RWPE1 (cell line): Measurements from ENCODE around the gene PRDX1.
"Not testable (repeated sequence)": the region's sequence is repeated elsewhere in the genome, so short reads cannot be mapped to it uniquely, and the experiment has no call there.

Experiments used
- CTCF ChIA-PET: fragments of 350-600 bp; sonication (Branson Sonifier 250); formaldehyde crosslinking; extraction: SDS; loops from one replicate; lab custom pipeline; 2021; lab: Yijun Ruan, JAX
- POLR2A ChIA-PET: fragments of 400-600 bp; formaldehyde crosslinking; extraction: SDS; loops from one replicate; lab custom pipeline; 2020; ENCODE audit warnings: antibody characterized with exemption; ENCODE audit not compliant: low non-redundant PET; lab: Yijun Ruan, JAX
- DNase-seq: peaks from one replicate; pipeline ENCODE4 v3.0.0; 2012; ENCODE audit warnings: low spot score
- H3K27ac ChIP-seq: fragments of 450-650 bp; 2 replicates; pipeline ENCODE4 v1.5.1; 2017
- TF ChIP-seq, protein P1 (sequence below): fragments of 450-650 bp; conservative IDR thresholded peaks from 2 replicates; pipeline ENCODE4 v1.5.1; 2017; ENCODE audit warnings: low read depth, mild to moderate bottlenecking

The PRDX1 gene

DNA sequence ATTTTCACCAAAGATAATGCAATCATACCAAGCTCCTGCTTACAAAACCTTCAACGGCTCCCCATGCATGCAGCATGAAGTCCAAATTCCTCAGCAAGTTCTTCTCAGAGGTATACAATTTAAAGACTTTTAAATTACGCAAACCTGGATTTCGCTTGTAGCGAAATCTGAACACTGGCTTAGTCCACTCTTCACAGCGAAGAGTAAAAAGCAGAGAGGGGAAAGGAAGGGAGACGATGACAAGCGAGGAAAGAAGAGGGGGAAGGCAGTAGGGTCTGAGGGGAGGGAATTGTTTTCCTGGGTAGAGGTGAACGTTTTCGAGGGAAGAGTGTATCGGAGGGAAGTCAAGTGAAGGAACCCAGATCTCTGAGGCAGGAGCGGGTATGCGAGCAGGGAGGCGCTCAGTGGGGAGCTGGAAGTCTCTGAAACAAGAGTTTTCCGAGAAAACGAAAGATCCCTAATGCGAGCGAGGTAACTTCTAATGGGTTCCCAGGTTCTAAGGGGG is 31.5 kb downstream of the PRDX1 start:
- peak; percentile 25 for DNase-seq
- ChIA-PET CTCF (interaction anchor here (0.6 to 6.9 kb wide), 4 partner anchors 130 to 683 kb away, joined by 3 to 60 read pairs (median 4); partner anchors contain the start of gene DYNLT4), POLR2A (interaction anchor here (0.5 to 1.2 kb wide), 6 partner anchors 31 to 187 kb away, joined by 3 to 9 read pairs (median 4); partner anchors contain the start of gene PRDX1)
- TF ChIP-seq, protein P1, sequence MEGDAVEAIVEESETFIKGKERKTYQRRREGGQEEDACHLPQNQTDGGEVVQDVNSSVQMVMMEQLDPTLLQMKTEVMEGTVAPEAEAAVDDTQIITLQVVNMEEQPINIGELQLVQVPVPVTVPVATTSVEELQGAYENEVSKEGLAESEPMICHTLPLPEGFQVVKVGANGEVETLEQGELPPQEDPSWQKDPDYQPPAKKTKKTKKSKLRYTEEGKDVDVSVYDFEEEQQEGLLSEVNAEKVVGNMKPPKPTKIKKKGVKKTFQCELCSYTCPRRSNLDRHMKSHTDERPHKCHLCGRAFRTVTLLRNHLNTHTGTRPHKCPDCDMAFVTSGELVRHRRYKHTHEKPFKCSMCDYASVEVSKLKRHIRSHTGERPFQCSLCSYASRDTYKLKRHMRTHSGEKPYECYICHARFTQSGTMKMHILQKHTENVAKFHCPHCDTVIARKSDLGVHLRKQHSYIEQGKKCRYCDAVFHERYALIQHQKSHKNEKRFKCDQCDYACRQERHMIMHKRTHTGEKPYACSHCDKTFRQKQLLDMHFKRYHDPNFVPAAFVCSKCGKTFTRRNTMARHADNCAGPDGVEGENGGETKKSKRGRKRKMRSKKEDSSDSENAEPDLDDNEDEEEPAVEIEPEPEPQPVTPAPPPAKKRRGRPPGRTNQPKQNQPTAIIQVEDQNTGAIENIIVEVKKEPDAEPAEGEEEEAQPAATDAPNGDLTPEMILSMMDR: no peak
- H3K27ac ChIP-seq: peak overlapping the region; percentile 82

DNA sequence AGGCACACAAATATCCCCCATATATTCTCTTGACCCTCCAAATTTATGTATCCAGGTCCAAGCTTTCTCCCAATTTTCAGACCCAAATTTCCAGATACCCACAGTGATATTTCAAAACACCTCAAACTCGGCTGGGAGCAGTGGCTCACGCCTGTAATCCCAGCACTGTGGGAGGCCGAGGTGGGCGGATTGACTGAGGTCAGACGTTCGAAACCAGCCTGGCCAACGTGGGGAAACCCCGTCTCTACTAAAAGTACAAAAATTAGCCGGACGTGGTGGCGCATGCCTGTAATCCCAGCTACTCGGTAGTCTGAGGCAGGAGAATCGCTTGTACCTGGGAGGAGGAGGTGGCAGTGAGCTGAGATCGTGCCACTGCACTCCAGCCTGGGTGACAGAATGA is 32.3 kb downstream of the PRDX1 start:
- not testable (repeated sequence) for DNase-seq, H3K27ac ChIP-seq
- ChIA-PET CTCF (interaction anchor here (0.6 kb wide), 1 partner anchor 651 kb away, joined by 3 read pairs; no protein-coding TSS in a partner anchor), POLR2A (interaction anchor here (0.5 to 0.9 kb wide), 3 partner anchors 90 to 163 kb away, joined by 3 to 9 read pairs (median 9); no protein-coding TSS in a partner anchor)

DNA sequence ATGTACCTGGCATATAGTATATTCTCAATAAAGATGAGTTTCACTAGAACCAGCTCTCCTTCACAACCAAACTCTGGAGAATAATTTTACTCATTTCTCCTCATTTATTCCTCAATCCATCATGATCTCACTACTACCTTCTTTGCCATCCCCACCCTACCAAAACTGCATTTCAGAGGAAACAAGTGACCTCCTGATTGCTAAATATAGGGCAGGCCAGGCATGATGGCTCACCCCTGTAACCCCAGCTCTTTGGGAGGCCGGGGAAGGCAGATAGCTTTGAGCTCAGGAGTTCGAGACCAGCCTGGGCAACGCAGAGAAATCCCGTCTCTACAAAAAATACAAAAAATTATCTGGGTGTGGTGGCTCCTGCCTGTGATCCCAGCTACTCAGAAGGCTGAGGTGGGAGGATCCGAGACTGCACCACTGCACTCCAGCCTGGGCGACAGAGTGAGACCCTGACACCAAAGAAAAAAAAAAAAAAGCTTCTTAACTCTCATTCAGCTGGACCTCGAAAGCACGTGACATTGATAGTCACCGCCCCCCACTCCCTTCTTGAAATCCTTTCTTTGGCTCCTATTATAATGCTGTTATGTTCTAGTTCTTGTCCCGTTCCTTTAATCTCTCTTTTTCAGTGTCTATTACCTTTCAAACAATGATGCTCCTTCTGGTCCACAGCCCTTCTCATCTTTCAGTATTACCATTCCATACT is 32.9 kb downstream of the PRDX1 start:
- no peak for DNase-seq
- TF ChIP-seq, protein P1: no peak
- CTCF ChIA-PET: interaction anchor here (0.6 kb wide), 1 partner anchor 128 kb away, joined by 4 read pairs; no protein-coding TSS in a partner anchor
- H3K27ac ChIP-seq: no peak overlapping the region
- POLR2A ChIA-PET: no interaction called here

DNA sequence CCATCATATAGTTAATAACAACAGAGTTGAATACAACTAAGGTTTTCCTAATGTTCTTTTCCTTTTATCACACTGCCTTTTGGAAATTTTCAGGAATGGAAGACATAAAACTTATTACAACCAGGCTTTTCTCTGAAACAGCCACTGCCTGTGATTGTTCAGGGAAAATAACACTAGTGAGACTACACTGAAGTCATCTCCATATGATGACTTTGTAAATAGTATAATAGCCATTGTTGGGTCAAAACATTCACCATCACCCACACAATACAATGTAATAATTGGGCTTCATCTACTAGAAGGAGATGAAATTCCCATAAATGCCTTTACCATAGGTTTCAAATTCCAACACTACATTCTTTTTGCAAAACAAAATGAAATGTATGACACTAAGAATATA is 35.7 kb downstream of the PRDX1 start:
- POLR2A ChIA-PET: no interaction called here
- H3K27ac ChIP-seq: no peak overlapping the region
- TF ChIP-seq, protein P1: no peak
- CTCF ChIA-PET: no interaction called here
- DNase-seq: no peak

DNA sequence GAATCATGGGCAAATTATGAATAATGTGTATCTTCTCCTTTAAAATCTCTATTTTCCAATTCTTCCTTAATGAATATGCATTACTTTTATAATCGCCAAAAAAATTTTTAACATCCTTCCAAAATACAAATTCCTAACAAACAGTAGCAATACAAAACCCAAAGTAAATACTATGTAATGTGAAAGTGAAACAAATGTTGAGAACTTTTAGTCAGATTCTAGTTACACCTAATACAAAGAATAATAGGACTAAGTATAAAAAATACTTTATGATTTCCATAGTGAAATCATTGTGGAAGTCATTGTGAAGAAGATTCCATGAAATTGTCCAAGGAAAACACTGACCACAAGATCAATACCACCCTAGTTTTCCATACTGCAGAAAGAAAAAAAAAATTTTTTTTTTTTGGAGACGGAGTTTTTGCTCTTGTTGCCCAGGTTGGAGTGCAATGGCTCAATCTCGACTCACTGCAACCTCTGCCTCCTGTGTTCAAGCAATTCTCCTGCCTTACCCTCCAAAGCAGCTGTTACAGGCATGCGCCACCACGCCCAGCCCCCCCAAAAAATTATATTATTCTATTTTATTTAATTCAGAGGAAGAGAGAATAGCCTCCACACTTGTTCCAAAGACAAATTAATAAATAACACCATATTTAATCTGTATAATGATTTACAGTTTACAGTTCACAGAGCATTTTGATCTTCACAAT is 42.5 kb downstream of the PRDX1 start:
- CTCF ChIA-PET: no interaction called here
- no peak overlapping the region for H3K27ac ChIP-seq
- no peak for DNase-seq
- TF ChIP-seq, protein P1: no peak
- POLR2A ChIA-PET: interaction anchor here (0.7 kb wide), 1 partner anchor 50 kb away, joined by 3 read pairs; no protein-coding TSS in a partner anchor

DNA sequence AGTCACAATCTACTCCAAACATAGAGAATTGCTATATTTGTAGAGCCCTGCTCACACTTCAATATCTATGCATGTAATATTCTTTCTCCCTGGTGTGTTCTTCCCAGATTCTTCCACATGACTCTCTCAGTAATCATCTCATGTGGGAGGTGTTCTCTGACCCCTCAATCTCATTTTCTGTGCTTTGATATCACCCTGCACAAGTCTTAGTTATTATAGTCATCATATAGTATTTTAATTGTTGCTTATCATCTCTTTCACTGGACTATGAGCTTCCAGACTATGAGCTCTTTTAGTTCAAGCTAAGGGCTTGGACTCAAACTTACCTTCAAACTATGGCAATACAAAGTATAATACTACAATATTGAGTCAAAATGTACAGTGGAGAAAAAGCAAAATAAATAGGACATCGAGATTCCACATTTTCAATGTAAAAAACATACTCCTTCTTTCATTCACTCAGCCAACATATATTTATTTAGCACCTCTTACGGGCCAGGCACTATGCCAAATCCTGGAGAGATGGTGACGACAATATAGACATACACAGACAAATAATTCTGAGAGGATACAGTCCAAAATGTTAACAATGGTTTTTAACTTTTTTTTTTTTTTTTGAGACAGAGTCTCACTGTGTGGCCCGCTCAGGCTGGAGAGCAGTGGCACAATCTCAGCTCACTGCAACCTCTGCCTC is 43.4 kb downstream of the PRDX1 start:
- CTCF ChIA-PET: no interaction called here
- no peak overlapping the region for H3K27ac ChIP-seq
- DNase-seq: no peak
- POLR2A ChIA-PET: interaction anchor here (0.7 kb wide), 1 partner anchor 49 kb away, joined by 3 read pairs; no protein-coding TSS in a partner anchor
- TF ChIP-seq, protein P1: no peak
